ENCODE results near the gene CYP3A5.

Gene CYP3A5

GRCh38 chr7:99607548-99607947 lies 72.2 kb downstream of the CYP3A5 start:
- Histone ChIP-seq H3K79me2 (ENCODE audit: insufficient read depth, low read length) (no peaks in the 10 kb centered on the region), H3K27ac (ENCODE audit: low read depth, low read length, poor library complexity, severe bottlenecking) (no peak overlapping the region), H3K36me3 (ENCODE audit: insufficient read depth, low read length) (no peaks in the 10 kb centered on the region), H3K27me3 (ENCODE audit: insufficient read depth, low read length) (0 out of 2 replicates have a peak, but pooled peaks cover 3% of the 10 kb centered on the region), H2AFZ (ENCODE audit: low read length) (no peak overlapping the region), H3F3A (ENCODE audit: insufficient read depth, low read length) (no peaks in the 10 kb centered on the region), H3K4me1 (ENCODE audit: insufficient read depth, low read length, severe bottlenecking) (no peaks in the 10 kb centered on the region), H4K20me1 (ENCODE audit: insufficient read depth, low read length) (no peaks in the 10 kb centered on the region), H3K4me2 (ENCODE audit: low read length) (no peak overlapping the region), H3K9me2 (ENCODE audit: low read depth, low read length) (no peaks in the 10 kb centered on the region), H3K9me3 (ENCODE audit: low read length) (no peaks in the 10 kb centered on the region), H3K4me3 (ENCODE audit: low read depth, low read length, poor library complexity, severe bottlenecking) (no peak overlapping the region), H3K9ac (ENCODE audit: low read length) (no peak overlapping the region)
- TF ChIP-seq EZH2 (IDR thresholded peaks at IDR 0.05; ENCODE audit: borderline replicate concordance, low read length), result no peak
- no peak for TF ChIP-seq CTCF (IDR thresholded peaks at IDR 0.05; ENCODE audit: low read length)

GRCh38 chr7:99606531-99606930 lies 73.3 kb downstream of the CYP3A5 start:
- TF ChIP-seq EZH2 (IDR thresholded peaks at IDR 0.05; ENCODE audit: borderline replicate concordance, low read length) (no peak), CTCF (IDR thresholded peaks at IDR 0.05; ENCODE audit: low read length) (no peak)
- H3K4me2 ChIP-seq (ENCODE audit: low read length), result no peak overlapping the region
- H2AFZ ChIP-seq (ENCODE audit: low read length), result no peak overlapping the region
- H3K4me3 ChIP-seq (ENCODE audit: low read depth, low read length, poor library complexity, severe bottlenecking), result no peak overlapping the region
- H3K36me3 ChIP-seq (ENCODE audit: insufficient read depth, low read length), result no peaks in the 10 kb centered on the region
- H3F3A ChIP-seq (ENCODE audit: insufficient read depth, low read length), result no peaks in the 10 kb centered on the region
- 0 out of 2 replicates have a peak, but pooled peaks cover 1% of the 10 kb centered on the region for H3K27me3 ChIP-seq (ENCODE audit: insufficient read depth, low read length)
- no peak overlapping the region for H3K27ac ChIP-seq (ENCODE audit: low read depth, low read length, poor library complexity, severe bottlenecking)
- no peaks in the 10 kb centered on the region for H3K9me3 ChIP-seq (ENCODE audit: low read length)
- no peaks in the 10 kb centered on the region for H3K79me2 ChIP-seq (ENCODE audit: insufficient read depth, low read length)
- no peaks in the 10 kb centered on the region for H3K4me1 ChIP-seq (ENCODE audit: insufficient read depth, low read length, severe bottlenecking)
- H3K9me2 ChIP-seq (ENCODE audit: low read depth, low read length), result no peaks in the 10 kb centered on the region
- H3K9ac ChIP-seq (ENCODE audit: low read length), result no peak overlapping the region
- H4K20me1 ChIP-seq (ENCODE audit: insufficient read depth, low read length), result no peaks in the 10 kb centered on the region

- Histone ChIP-seq H3K9me3 (ENCODE audit: low read length) (no peaks in the 10 kb centered on the region), H3K9ac (ENCODE audit: low read length) (no peak overlapping the region), H3K36me3 (ENCODE audit: insufficient read depth, low read length) (no peaks in the 10 kb centered on the region), H3K4me1 (ENCODE audit: insufficient read depth, low read length, severe bottlenecking) (no peaks in the 10 kb centered on the region), H4K20me1 (ENCODE audit: insufficient read depth, low read length) (no peaks in the 10 kb centered on the region), H2AFZ (ENCODE audit: low read length) (no peak overlapping the region), H3K4me2 (ENCODE audit: low read length) (no peak overlapping the region), H3K9me2 (ENCODE audit: low read depth, low read length) (no peaks in the 10 kb centered on the region), H3K4me3 (ENCODE audit: low read depth, low read length, poor library complexity, severe bottlenecking) (no peak overlapping the region), H3K27me3 (ENCODE audit: insufficient read depth, low read length) (no peaks in the 10 kb centered on the region), H3F3A (ENCODE audit: insufficient read depth, low read length) (no peaks in the 10 kb centered on the region), H3K27ac (ENCODE audit: low read depth, low read length, poor library complexity, severe bottlenecking) (no peak overlapping the region), H3K79me2 (ENCODE audit: insufficient read depth, low read length) (no peaks in the 10 kb centered on the region)
- TF ChIP-seq CTCF (IDR thresholded peaks at IDR 0.05; ENCODE audit: low read length), result no peak
- no peak for TF ChIP-seq EZH2 (IDR thresholded peaks at IDR 0.05; ENCODE audit: borderline replicate concordance, low read length)
Measured at GRCh38 chr7:99605527-99605926, 74.3 kb downstream of the CYP3A5 start.

Data from OCI-LY1 (cell line).